IPS-11a (cell line): ENCODE data around the gene PLCE1.
"Not testable (repeated sequence)": the region's sequence is repeated elsewhere in the genome, so short reads cannot be mapped to it uniquely, and the experiment has no call there.

Source experiments
- H3K4me3 ChIP-seq: one replicate; pipeline ENCODE4 v1.5.1; 2013; ENCODE audit warnings: low read depth, low read length, control low read depth

PLCE1 gene

GRCh38 chr10:93993782-93994437 is at the start of gene PLCE1:
Gene PLCE1 (plus strand): TSS chr10:93993931. CDS start chr10:94031047, 37,116 bp downstream.
- peak within 1 kb of the TSS; percentile 50 for H3K4me3 ChIP-seq

- H3K4me3 ChIP-seq, result no peak overlapping the region
These were observed 47.9 kb upstream of the PLCE1 start for GRCh38 chr10:93945819-93946218.

- H3K4me3 ChIP-seq, result no peak overlapping the region
These were observed 46.7 kb upstream of the PLCE1 start for GRCh38 chr10:93947055-93947454.

- H3K4me3 ChIP-seq, result no peak overlapping the region
These were observed 46.2 kb upstream of the PLCE1 start for GRCh38 chr10:93947524-93947923.

GRCh38 chr10:93951905-93952304 is 41.8 kb upstream of the PLCE1 start:
- no peak overlapping the region for H3K4me3 ChIP-seq

- no peak overlapping the region for H3K4me3 ChIP-seq
These were observed 39.4 kb upstream of the PLCE1 start for GRCh38 chr10:93954299-93954698.

- no peak overlapping the region for H3K4me3 ChIP-seq
These were observed 38.9 kb upstream of the PLCE1 start for GRCh38 chr10:93954726-93955363.

- no peak overlapping the region for H3K4me3 ChIP-seq
These were observed 34.9 kb upstream of the PLCE1 start for GRCh38 chr10:93958834-93959233.

GRCh38 chr10:93960988-93961387 is 32.7 kb upstream of the PLCE1 start:
- not testable (repeated sequence) for H3K4me3 ChIP-seq

GRCh38 chr10:93962973-93963372 is 30.8 kb upstream of the PLCE1 start:
- no peak overlapping the region for H3K4me3 ChIP-seq

GRCh38 chr10:93963434-93963833 is 30.3 kb upstream of the PLCE1 start:
- H3K4me3 ChIP-seq, result no peak overlapping the region

- no peak overlapping the region for H3K4me3 ChIP-seq
These were observed 27.8 kb upstream of the PLCE1 start for GRCh38 chr10:93965911-93966310.

GRCh38 chr10:93967756-93968155 is 26.0 kb upstream of the PLCE1 start:
- no peak overlapping the region for H3K4me3 ChIP-seq

- H3K4me3 ChIP-seq, result no peak overlapping the region
These were observed 25.2 kb upstream of the PLCE1 start for GRCh38 chr10:93968540-93968945.

GRCh38 chr10:93970433-93971010 is 23.2 kb upstream of the PLCE1 start:
- H3K4me3 ChIP-seq, result not testable (repeated sequence)

GRCh38 chr10:93973748-93974445 is 19.8 kb upstream of the PLCE1 start:
- no peak overlapping the region for H3K4me3 ChIP-seq

GRCh38 chr10:93977442-93977841 is 16.3 kb upstream of the PLCE1 start:
- H3K4me3 ChIP-seq, result no peak overlapping the region

- H3K4me3 ChIP-seq, result no peak overlapping the region
These were observed 13.2 kb upstream of the PLCE1 start for GRCh38 chr10:93980486-93980885.

- H3K4me3 ChIP-seq, result no peak overlapping the region
These were observed 2.6 kb upstream of the PLCE1 start for GRCh38 chr10:93991114-93991513.

- no peak overlapping the region for H3K4me3 ChIP-seq
These were observed 2.0 kb upstream of the PLCE1 start for GRCh38 chr10:93991596-93992284.

GRCh38 chr10:93992400-93993030 is 1.2 kb upstream of the PLCE1 start:
- no peak overlapping the region for H3K4me3 ChIP-seq
